Type B pancreatic cell (in vitro differentiated cells): ENCODE results near the gene MCRIP2. TPM values are rescaled to one million over a fixed set of nuclear protein-coding genes. Genes with fewer than 3 reads are reported as not detected.
A peak's percentile ranks its signal among the peaks of the same experiment; 100 is the strongest.

Experiments used
- DNase-seq: peaks from one replicate; pipeline ENCODE4 v3.0.0; 2021; ENCODE audit warnings: mixed read lengths; ENCODE audit not compliant: unreplicated experiment; ENCODE audit errors: extremely low spot score
- H3K27ac Mint-ChIP-seq: 2 replicates; pipeline ENCODE4 v1.8.0; 2021; ENCODE audit warnings: mild to moderate bottlenecking, mixed read lengths
- H3K27me3 Mint-ChIP-seq: 2 replicates; pipeline ENCODE4 v1.8.0; 2021; ENCODE audit warnings: mixed read lengths
- H3K36me3 Mint-ChIP-seq: 2 replicates; pipeline ENCODE4 v1.8.0; 2021; ENCODE audit warnings: mixed read lengths
- H3K4me1 Mint-ChIP-seq: one replicate; pipeline ENCODE4 v1.8.0; 2021; ENCODE audit warnings: mixed read lengths; ENCODE audit not compliant: unreplicated experiment
- H3K4me3 Mint-ChIP-seq: 2 replicates; pipeline ENCODE4 v1.8.0; 2021; ENCODE audit warnings: mild to moderate bottlenecking, mixed read lengths
- H3K9me3 Mint-ChIP-seq: 2 replicates; pipeline ENCODE4 v1.8.0; 2021; ENCODE audit warnings: mixed read lengths
- total RNA-seq: library from RNA; stranded (reverse); gene quantifications from 2 replicates; pipeline ENCODE4 v1.2.1, GENCODE V29; 2021; ENCODE audit warnings: low replicate concordance
- TF ChIP-seq, protein P1 (sequence below): fragments of 200-600 bp; sonication (generic); conservative IDR thresholded peaks from 2 replicates; pipeline ENCODE4 v1.5.0; 2021; ENCODE audit warnings: antibody characterized with exemption, mild to moderate bottlenecking

The MCRIP2 gene
- total RNA-seq, 1 donor from 2014 or later: 36.8 TPM

- Mint-ChIP-seq H3K27ac (no peak overlapping the region), H3K9me3 (no peaks in the 10 kb centered on the region), H3K27me3 (peaks cover 6% of the 10 kb centered on the region), H3K4me1 (peaks cover 5% of the 10 kb centered on the region), H3K4me3 (peak overlapping the region; percentile 93), H3K36me3 (no peaks in the 10 kb centered on the region)
- no peak for DNase-seq
- TF ChIP-seq, protein P1, sequence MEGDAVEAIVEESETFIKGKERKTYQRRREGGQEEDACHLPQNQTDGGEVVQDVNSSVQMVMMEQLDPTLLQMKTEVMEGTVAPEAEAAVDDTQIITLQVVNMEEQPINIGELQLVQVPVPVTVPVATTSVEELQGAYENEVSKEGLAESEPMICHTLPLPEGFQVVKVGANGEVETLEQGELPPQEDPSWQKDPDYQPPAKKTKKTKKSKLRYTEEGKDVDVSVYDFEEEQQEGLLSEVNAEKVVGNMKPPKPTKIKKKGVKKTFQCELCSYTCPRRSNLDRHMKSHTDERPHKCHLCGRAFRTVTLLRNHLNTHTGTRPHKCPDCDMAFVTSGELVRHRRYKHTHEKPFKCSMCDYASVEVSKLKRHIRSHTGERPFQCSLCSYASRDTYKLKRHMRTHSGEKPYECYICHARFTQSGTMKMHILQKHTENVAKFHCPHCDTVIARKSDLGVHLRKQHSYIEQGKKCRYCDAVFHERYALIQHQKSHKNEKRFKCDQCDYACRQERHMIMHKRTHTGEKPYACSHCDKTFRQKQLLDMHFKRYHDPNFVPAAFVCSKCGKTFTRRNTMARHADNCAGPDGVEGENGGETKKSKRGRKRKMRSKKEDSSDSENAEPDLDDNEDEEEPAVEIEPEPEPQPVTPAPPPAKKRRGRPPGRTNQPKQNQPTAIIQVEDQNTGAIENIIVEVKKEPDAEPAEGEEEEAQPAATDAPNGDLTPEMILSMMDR: no peak
Measured at GRCh38 chr16:635573-636205, 5.9 kb upstream of the MCRIP2 start.

GRCh38 chr16:636206-637080, 5.2 kb upstream of the MCRIP2 start, which contains the start of gene METTL26:
Gene METTL26 (minus strand): TSS chr16:636305. CDS start chr16:636290, 15 bp downstream.
- Mint-ChIP-seq H3K9me3 (no peaks in the 10 kb centered on the region), H3K4me1 (peaks cover 5% of the 10 kb centered on the region), H3K36me3 (no peaks in the 10 kb centered on the region), H3K4me3 (peak within 1 kb of the TSS; percentile 93), H3K27me3 (peaks cover 6% of the 10 kb centered on the region), H3K27ac (peak within 1 kb of the TSS; percentile 99)
- DNase-seq: peak; percentile 97
- TF ChIP-seq, protein P1: no peak

GRCh38 chr16:637081-638018, 4.3 kb upstream of the MCRIP2 start:
- peak overlapping the region; percentile 93 for H3K4me3 Mint-ChIP-seq
- peak; percentile 90 for DNase-seq
- no peaks in the 10 kb centered on the region for H3K36me3 Mint-ChIP-seq
- peaks cover 6% of the 10 kb centered on the region for H3K27me3 Mint-ChIP-seq
- TF ChIP-seq, protein P1: no peak
- H3K27ac Mint-ChIP-seq: peak overlapping the region; percentile 99
- no peaks in the 10 kb centered on the region for H3K9me3 Mint-ChIP-seq
- H3K4me1 Mint-ChIP-seq: peaks cover 5% of the 10 kb centered on the region

DNA sequence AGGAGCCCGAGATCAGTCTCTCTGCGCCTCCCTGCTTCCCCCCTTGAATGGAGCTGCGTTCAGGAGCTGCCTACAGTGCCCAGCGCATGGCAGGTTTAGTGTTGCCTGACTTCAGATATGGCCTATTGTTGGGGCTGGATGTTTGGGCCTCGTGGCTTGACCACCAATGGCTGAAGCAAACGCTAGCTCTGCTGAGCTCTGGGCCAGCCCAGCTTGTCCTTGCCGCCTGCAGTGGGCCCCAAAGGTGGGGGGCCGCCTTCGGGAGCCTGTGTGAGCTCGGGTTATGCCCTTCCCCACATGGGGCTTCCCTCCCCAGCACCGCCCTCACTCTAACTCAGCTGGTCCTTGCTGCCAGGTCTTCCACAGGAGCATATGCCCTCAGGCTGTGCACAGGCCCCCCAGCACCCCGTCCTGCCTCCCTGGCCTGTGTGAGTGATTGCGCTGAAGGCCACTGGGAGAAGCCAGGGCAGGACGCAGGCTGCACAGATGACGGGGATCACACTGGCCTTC, 3.5 kb upstream of the MCRIP2 start:
- Mint-ChIP-seq H3K27ac (no peak overlapping the region), H3K36me3 (no peaks in the 10 kb centered on the region), H3K27me3 (peaks cover 6% of the 10 kb centered on the region), H3K4me3 (peak overlapping the region; percentile 60), H3K4me1 (peaks cover 5% of the 10 kb centered on the region), H3K9me3 (no peaks in the 10 kb centered on the region)
- DNase-seq: no peak
- TF ChIP-seq, protein P1: no peak

DNA sequence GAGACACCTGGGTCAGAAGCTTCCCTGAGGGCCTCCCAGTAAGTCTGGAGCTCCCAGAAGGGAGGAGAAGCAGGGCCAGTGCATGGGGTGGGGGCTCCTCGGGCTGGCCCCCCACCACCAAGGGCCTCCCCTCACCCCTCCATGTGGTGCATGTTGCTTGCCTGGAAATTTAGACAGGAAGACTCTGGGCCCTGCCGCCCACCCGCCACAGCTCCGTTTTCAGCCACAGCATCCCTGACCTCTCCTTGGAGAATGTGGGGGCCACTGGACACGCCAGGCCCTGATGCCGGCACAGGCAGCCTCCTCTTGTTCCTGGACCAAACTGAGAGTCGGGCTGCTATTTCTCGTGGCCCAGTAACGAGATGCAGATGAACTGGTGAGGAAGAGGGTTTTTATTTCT, 2.8 kb upstream of the MCRIP2 start:
- TF ChIP-seq, protein P1: no peak
- peaks cover 6% of the 10 kb centered on the region for H3K27me3 Mint-ChIP-seq
- peaks cover 5% of the 10 kb centered on the region for H3K4me1 Mint-ChIP-seq
- H3K4me3 Mint-ChIP-seq: peak overlapping the region; percentile 54
- no peaks in the 10 kb centered on the region for H3K36me3 Mint-ChIP-seq
- DNase-seq: no peak
- H3K9me3 Mint-ChIP-seq: no peaks in the 10 kb centered on the region
- no peak overlapping the region for H3K27ac Mint-ChIP-seq
